Omental fat pad (tissue), 4 donors: ENCODE data around the gene SHF. TPM values are rescaled to one million over a fixed set of nuclear protein-coding genes. Genes with fewer than 3 reads are reported as not detected.
A peak's percentile ranks its signal among the peaks of the same experiment; 100 is the strongest.

Source experiments
- ATAC-seq: fragments of 150-250 bp; one replicate; pipeline ENCODE4 v1.9.1; 2016; ENCODE audit warnings: mild to moderate bottlenecking, moderate library complexity; ENCODE audit not compliant: low FRiP score
- DNase-seq: peaks from one replicate; pipeline ENCODE4 v3.0.0-alpha.2; 2019; ENCODE audit warnings: low spot score
- total RNA-seq, 4 donors: library from RNA; depleted of rRNA; stranded (reverse); fragments of >200 nt; gene quantifications; one replicate each; pipeline ENCODE4 v1.1.0, GENCODE V29; 2016
- TF ChIP-seq, protein P1 (sequence below), 3 donors: fragments of 450-650 bp; IDR thresholded peaks; one replicate each; pipeline ENCODE4 v1.5.1; 2016 to 2017; ENCODE audit warnings: antibody characterized with exemption in 3 of 3, mild to moderate bottlenecking in 3 of 3, moderate library complexity in 2 of 3

The SHF gene
- total RNA-seq, 4 donors from 2014 or later = 1.9 to 10.5 (median 3.7) TPM

DNA sequence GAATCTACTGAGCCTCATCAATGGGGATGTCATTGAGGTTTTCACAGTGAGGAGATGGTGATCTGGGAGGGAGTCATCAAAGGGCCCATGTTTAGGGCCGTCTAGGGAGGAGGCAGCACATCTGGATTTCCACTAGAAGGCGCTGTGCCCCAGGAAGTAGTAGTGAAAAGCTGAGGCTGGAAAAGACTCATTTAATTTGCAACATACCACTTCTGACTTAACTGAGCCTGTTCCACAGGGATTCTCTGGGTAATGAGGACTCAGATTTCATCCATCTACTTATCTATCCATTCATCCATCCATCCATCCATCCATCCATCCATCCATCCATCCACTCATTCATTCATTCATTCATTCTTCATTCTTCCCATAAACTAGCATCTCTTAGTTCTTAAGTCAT lies 17.4 kb upstream of the SHF start:
- ATAC-seq = no peak
- no peak for DNase-seq
- TF ChIP-seq, protein P1, sequence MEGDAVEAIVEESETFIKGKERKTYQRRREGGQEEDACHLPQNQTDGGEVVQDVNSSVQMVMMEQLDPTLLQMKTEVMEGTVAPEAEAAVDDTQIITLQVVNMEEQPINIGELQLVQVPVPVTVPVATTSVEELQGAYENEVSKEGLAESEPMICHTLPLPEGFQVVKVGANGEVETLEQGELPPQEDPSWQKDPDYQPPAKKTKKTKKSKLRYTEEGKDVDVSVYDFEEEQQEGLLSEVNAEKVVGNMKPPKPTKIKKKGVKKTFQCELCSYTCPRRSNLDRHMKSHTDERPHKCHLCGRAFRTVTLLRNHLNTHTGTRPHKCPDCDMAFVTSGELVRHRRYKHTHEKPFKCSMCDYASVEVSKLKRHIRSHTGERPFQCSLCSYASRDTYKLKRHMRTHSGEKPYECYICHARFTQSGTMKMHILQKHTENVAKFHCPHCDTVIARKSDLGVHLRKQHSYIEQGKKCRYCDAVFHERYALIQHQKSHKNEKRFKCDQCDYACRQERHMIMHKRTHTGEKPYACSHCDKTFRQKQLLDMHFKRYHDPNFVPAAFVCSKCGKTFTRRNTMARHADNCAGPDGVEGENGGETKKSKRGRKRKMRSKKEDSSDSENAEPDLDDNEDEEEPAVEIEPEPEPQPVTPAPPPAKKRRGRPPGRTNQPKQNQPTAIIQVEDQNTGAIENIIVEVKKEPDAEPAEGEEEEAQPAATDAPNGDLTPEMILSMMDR (IDR thresholded peaks at IDR 0.05) = no peak

DNA sequence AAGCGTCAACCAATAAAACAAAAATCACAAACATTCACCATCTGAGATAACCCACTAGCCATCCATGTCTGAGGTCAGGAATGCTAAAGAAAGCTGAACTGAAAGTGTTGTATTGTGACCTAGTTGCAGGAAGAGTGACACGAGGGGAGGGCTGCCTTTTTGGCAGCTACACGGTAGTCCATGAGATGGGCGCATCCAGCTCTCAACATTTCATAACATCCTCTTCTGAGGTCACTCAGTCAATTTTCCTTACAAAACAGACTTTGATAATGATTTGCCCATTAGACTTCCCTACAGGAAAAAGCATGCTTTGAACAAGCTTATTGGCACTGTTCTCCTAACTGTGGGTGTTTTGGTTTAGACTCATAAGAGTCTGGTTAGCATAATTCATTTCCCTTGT lies 15.4 kb upstream of the SHF start:
- DNase-seq (no peak), ATAC-seq (no peak)
- TF ChIP-seq, protein P1 (IDR thresholded peaks at IDR 0.05) = no peak

DNA sequence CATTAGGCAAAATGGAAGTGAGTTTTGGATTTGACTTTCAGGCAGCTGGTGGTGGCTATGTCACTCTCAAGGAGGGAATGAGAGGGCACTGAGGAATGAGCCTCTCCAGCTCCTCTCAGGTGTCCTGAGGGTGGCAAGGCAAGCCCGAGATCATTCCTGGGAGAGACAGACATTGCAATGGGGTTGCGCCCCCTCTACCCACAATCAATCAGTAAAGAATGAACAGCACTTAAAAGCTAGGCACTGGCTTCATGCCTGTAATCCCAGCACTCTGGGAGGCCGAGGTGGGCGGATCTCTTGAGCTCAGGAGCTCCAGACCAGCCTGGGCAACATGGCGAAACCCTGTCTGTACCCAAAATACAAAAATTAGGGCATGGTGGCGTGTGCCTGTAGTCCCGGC lies 14.1 kb upstream of the SHF start:
- TF ChIP-seq, protein P1 (IDR thresholded peaks at IDR 0.05) = no peak
- ATAC-seq = no peak
- DNase-seq = no peak

DNA sequence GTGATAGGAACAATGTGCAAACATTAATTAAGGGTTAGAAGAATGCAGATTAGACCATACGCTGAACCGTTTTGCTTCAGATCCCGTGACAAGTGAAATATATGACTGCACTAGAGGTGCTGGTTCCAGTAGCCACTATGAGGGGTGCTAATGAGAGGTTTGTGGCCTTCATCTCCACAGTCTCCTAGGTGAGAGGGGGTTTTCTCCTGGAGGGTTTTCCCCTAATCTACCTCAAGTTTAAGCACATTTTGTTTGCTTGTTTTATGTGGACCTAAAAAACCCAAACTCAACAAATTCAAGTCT lies 13.7 kb upstream of the SHF start:
- TF ChIP-seq, protein P1 (IDR thresholded peaks at IDR 0.05) = no peak
- DNase-seq (no peak), ATAC-seq (no peak)

- ATAC-seq = no peak
- DNase-seq = peak; percentile 48
- TF ChIP-seq, protein P1 (IDR thresholded peaks at IDR 0.05) = no peak
Measured at GRCh38 chr15:45200799-45201556, 13.2 kb upstream of the SHF start.

DNA sequence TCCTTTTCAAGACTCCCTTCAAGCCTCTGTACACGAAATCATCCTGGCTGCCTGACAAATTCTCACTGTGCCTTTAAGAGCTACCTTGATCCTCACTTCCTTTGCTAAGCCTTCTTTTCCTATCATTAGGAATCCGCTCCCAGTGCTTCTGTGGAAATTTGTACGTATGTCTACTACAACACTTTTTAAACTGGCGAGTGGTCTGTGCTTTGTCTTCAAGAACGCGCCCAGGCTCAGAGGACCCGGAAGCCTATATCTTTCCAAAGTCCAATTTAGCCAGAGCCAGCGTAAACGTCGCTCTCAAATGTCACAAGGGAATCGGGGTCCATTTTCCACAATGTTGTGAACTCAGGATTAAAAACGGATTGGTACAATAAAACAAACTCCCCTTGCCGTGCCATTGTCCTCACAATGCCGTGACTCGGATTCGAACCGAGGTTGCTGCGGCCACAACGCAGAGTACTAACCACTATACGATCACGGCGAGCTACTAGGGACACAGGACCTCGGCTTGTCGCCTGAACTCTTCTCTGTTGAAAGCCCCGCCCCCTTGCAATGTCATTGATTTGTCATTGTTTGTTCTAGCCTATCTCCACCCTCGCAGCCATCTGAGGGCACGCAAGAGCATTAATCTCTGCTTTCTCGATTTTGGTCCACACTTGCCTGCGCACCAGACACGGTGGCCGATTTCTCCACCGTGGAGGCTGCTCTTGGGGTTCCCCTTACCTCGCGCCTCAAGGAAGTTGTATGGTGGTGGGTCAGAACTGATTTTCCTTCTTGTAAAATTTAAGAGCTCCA lies 12.4 kb upstream of the SHF start:
- TF ChIP-seq, protein P1 (IDR thresholded peaks at IDR 0.05) = no peak
- DNase-seq = peak; percentile 95
- ATAC-seq = peak; percentile 43
